ENCODE results near the gene GIPR.

- TF ChIP-seq CTCF (IDR thresholded peaks at IDR 0.05), result no peak
- TF ChIP-seq TAF1 (IDR thresholded peaks at IDR 0.05; ENCODE audit: borderline replicate concordance, low read depth, low read length), result no peak
- TF ChIP-seq POLR2AphosphoS5 (IDR thresholded peaks at IDR 0.05; ENCODE audit: low read depth, low read length), result no peak
These were observed 37.6 kb upstream of the GIPR start for GRCh38 chr19:45630463-45630862.
